GM21528 (cell line): Measurements from ENCODE around the gene AUTS2.

Experiments used
- ATAC-seq: cut with Tn5 transposase; IDR thresholded peaks from one replicate; pipeline ENCODE4 v1.9.1; 2021; ENCODE audit warnings: mild to moderate bottlenecking, moderate library complexity; ENCODE audit not compliant: unreplicated experiment, low FRiP score

AUTS2 gene

GRCh38 chr7:69682518-69682917 is 84.2 kb downstream of the AUTS2 start:
- ATAC-seq: no peak

GRCh38 chr7:69683002-69683401 is 84.7 kb downstream of the AUTS2 start:
- ATAC-seq: no peak

- no peak for ATAC-seq
Measured at GRCh38 chr7:69684369-69685292, 86.4 kb downstream of the AUTS2 start.

- no peak for ATAC-seq
Measured at GRCh38 chr7:69685293-69685631, 87.0 kb downstream of the AUTS2 start.

GRCh38 chr7:69686366-69686765 is 88.1 kb downstream of the AUTS2 start:
- no peak for ATAC-seq

GRCh38 chr7:69687739-69688433 is 89.6 kb downstream of the AUTS2 start:
- no peak for ATAC-seq

- ATAC-seq: no peak
Measured at GRCh38 chr7:69690329-69690728, 92.1 kb downstream of the AUTS2 start.

GRCh38 chr7:69691327-69691726 is 93.1 kb downstream of the AUTS2 start:
- no peak for ATAC-seq

- ATAC-seq: no peak
Measured at GRCh38 chr7:69691734-69692133, 93.5 kb downstream of the AUTS2 start.

- no peak for ATAC-seq
Measured at GRCh38 chr7:69692611-69693010, 94.3 kb downstream of the AUTS2 start.

- no peak for ATAC-seq
Measured at GRCh38 chr7:69693042-69693441, 94.8 kb downstream of the AUTS2 start.

GRCh38 chr7:69696054-69696591 is 97.8 kb downstream of the AUTS2 start:
- peak; percentile 85 for ATAC-seq

- no peak for ATAC-seq
Measured at GRCh38 chr7:69696686-69697685, 98.7 kb downstream of the AUTS2 start.

- no peak for ATAC-seq
Measured at GRCh38 chr7:69698109-69698825, 100.0 kb downstream of the AUTS2 start.

- no peak for ATAC-seq
Measured at GRCh38 chr7:69699931-69700330, 101.7 kb downstream of the AUTS2 start.

- ATAC-seq: no peak
Measured at GRCh38 chr7:69700331-69700730, 102.1 kb downstream of the AUTS2 start.

- no peak for ATAC-seq
Measured at GRCh38 chr7:69701288-69701687, 103.0 kb downstream of the AUTS2 start.

GRCh38 chr7:69702357-69702756 is 104.1 kb downstream of the AUTS2 start:
- ATAC-seq: no peak

GRCh38 chr7:69703099-69703498 is 104.8 kb downstream of the AUTS2 start:
- no peak for ATAC-seq

GRCh38 chr7:69706070-69706469 is 107.8 kb downstream of the AUTS2 start:
- ATAC-seq: no peak
